ENCODE measurements around the gene DENND2A.
"Not testable (repeated sequence)": the region's sequence is repeated elsewhere in the genome, so short reads cannot be mapped to it uniquely, and the experiment has no call there.

The DENND2A gene

DNA sequence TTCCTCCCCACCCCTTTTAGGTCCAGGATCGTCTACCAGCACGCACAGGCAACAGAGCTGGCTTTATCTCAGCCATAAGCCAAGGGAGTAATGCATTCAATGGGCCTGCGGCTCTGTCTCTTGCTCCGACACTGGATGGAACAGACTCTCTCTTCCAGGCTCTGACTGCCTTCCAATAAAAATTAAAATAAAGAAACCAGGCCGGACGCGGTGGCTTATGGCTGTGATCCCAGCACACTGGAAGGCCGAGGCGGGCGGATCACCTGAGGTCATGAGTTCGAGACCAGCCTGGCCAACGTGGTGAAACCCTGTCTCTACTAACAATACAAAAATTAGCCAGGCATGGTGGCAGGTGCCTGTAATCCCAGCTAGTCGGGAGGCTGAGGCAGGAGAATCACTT is 4.1 kb upstream of the DENND2A start:
- not testable (repeated sequence) for H3K9me3 Mint-ChIP-seq, H3K4me3 Mint-ChIP-seq, H3K36me3 Mint-ChIP-seq, H3K27ac Mint-ChIP-seq, ATAC-seq
- peaks cover 24% of the 10 kb centered on the region for H3K4me1 Mint-ChIP-seq
- H3K27me3 Mint-ChIP-seq, result peaks cover 42% of the 10 kb centered on the region

DNA sequence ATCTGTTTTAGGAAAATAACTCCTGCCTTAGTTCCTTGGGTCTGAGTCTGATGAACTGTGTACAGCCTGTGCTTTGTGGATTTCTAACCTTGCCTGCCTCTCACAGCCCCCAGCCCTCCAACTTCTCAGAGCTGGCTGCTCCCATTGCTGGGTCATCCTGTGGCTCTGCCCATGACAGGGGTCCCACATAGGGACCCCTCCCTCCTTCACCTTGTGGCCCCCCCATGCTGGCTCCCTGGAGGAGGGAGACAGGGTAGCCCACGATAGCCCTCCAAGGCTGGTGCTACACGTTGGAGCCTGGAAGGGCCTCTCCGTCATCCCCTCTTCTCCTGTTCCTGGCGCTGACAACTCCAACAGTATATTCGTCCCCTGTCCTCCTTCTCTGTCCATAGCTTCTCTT is 2.8 kb upstream of the DENND2A start:
- Mint-ChIP-seq H3K27ac (peak overlapping the region; percentile 18), H3K36me3 (no peaks in the 10 kb centered on the region), H3K4me3 (no peak overlapping the region), H3K27me3 (peaks cover 55% of the 10 kb centered on the region), H3K9me3 (no peaks in the 10 kb centered on the region), H3K4me1 (peaks cover 31% of the 10 kb centered on the region)
- no peak for ATAC-seq

DNA sequence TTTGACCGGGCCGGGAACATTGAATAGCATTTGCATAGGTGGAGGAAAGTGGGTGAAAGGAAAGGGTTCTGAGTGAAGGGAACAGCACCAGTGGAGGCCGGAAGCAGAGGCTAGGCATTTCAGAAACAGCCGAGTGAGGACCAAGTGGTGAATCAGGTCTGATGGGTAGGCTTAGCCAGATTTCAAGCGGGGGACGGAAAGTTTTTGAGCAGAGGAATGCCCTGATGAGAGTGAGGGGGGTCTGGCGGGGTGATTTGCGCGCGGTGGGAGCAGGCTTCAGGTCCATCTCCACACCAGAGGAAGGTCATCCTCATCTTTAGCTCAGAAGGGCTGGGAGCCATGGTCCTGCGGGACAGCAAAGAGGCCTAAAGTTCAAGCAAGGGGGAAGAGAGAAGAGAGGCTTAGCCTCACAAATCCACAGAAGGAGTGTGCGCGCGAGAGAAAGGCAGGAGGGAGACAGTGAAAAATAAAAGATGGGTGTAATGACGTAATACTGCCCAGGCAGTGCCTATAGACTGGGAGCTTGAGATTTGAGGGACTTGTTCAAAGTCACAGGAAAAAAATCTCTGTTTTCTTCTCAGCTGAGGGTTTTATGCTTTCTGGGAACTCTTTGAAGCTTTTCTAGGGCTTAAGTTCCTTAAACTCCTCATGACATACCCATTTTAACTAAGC is 1.0 kb upstream of the DENND2A start:
- H3K36me3 Mint-ChIP-seq, result no peaks in the 10 kb centered on the region
- no peak overlapping the region for H3K27ac Mint-ChIP-seq
- no peak for ATAC-seq
- H3K4me3 Mint-ChIP-seq, result no peak overlapping the region
- peaks cover 72% of the 10 kb centered on the region for H3K27me3 Mint-ChIP-seq
- H3K4me1 Mint-ChIP-seq, result peaks cover 24% of the 10 kb centered on the region
- H3K9me3 Mint-ChIP-seq, result no peaks in the 10 kb centered on the region

DNA sequence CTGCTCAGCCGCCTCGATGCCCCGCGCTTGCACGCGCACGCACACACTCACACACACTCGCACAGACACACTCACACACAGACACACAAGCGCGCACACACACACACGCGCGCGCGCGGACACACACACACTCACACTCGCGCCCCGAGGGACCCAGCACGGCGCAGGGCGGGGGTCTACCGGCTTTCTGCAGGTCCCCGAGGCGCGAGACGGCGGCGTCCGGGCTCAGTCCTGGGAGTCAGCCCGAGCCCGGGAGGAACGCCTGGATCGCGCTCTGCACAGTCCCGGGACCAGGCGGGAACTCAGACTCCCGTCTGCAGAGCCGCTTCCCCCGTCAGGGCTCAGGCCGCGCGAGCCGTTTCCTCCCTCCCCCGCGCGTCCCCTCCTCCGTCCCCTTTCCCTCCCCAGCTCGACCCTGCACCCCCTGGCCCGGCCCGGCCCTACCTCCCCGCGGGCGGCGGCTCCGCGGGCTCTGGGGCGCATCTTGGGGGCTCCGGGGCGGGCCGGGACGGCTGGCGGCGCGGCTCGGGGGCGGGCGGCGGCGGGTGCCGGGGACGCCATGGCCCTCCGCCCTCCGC is 464 bp downstream of the DENND2A start:
- Mint-ChIP-seq H3K27me3 (peaks cover 81% of the 10 kb centered on the region), H3K9me3 (no peaks in the 10 kb centered on the region), H3K27ac (no peak overlapping the region), H3K36me3 (no peaks in the 10 kb centered on the region), H3K4me1 (peaks cover 22% of the 10 kb centered on the region), H3K4me3 (peak overlapping the region; percentile 81)
- peak; percentile 53 for ATAC-seq

DNA sequence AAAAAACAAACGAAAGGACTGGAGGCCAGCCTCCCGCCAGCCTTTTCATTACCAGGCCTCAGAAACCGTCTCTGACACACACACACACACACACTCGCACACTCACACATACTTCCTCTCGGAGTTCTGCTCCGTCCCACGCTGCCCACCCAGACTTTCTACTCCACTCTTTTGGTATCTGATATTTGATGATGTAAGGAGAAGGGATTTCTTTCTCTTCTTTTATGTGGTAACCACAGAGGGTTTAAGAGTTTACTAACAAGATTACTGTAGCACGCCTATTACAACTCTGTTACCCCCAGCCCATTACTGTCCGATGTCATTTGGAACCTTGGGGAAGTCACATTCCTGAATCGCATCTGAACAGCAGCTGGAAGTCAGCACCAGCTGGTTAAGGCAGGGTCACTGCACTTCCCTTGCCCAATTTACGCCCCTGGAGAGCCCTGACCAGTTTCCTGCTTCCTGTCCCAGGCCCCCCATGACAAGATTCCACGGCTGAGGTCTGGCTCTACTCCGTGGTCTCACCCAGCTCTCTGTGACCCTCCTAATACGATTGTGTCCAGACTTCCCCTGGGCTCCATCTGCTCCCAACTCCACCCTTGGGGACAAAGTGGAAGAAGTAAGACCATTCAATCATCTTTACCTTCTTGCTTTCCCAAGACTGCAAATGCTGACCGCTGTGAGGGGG is 1.1 kb downstream of the DENND2A start:
- Mint-ChIP-seq H3K36me3 (no peaks in the 10 kb centered on the region), H3K4me1 (peaks cover 22% of the 10 kb centered on the region), H3K27me3 (peaks cover 75% of the 10 kb centered on the region), H3K9me3 (no peaks in the 10 kb centered on the region), H3K27ac (no peak overlapping the region), H3K4me3 (peak overlapping the region; percentile 81)
- ATAC-seq, result no peak

DNA sequence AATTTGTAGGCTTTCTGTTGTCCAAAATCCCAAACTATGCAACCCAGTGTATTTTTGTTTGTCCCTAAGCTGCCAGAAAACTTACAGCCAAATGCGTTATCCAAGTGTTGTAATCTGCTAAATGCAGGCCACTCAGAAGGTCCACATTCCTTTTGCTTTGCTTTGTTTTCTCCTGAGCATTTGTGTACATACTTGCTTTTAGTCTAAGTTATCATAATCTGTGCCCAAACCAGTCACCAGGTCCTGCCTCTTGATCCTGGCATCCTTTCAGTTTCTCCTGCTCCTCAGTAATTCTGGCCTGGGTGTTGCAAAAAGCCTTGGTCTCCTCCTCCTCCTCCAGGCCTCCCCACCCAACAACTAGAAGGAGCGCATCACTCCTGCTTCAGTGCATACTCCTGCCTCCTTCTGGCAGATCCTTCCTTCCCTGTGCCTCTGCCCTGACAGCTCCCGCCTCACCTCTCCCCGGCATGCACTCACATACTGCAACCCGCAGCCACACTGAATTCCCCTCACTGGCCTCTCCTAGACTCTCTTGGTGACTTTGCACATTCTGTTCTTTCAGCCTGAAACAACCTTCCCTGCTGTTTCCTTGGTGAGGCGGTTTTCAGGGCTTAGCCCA is 2.3 kb downstream of the DENND2A start:
- Mint-ChIP-seq H3K27ac (no peak overlapping the region), H3K4me3 (no peak overlapping the region), H3K36me3 (no peaks in the 10 kb centered on the region), H3K9me3 (no peaks in the 10 kb centered on the region), H3K27me3 (peaks cover 68% of the 10 kb centered on the region), H3K4me1 (peaks cover 22% of the 10 kb centered on the region)
- ATAC-seq, result no peak

DNA sequence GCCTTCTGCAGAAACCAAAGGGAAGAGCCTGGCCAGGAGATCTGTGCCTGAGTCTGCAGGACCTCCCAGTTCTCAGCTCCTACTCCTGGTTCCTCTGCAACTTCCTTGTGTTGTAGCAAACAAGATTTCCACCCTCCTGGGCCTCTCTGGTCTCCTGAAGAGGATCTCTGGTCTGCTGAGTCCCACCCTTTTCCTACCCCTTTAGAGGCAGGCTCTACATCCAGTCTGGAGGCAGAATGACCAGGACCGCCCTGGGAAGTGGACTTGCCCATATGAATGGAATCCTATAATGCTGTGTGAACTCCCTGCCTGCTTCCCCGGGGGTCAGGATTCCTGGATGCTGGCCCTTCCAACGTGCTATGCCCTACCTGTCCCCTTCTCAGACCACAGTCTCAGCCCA is 3.2 kb downstream of the DENND2A start:
- H3K4me3 Mint-ChIP-seq, result no peak overlapping the region
- peaks cover 22% of the 10 kb centered on the region for H3K4me1 Mint-ChIP-seq
- H3K36me3 Mint-ChIP-seq, result no peaks in the 10 kb centered on the region
- H3K27me3 Mint-ChIP-seq, result peaks cover 68% of the 10 kb centered on the region
- ATAC-seq, result no peak
- no peak overlapping the region for H3K27ac Mint-ChIP-seq
- no peaks in the 10 kb centered on the region for H3K9me3 Mint-ChIP-seq

DNA sequence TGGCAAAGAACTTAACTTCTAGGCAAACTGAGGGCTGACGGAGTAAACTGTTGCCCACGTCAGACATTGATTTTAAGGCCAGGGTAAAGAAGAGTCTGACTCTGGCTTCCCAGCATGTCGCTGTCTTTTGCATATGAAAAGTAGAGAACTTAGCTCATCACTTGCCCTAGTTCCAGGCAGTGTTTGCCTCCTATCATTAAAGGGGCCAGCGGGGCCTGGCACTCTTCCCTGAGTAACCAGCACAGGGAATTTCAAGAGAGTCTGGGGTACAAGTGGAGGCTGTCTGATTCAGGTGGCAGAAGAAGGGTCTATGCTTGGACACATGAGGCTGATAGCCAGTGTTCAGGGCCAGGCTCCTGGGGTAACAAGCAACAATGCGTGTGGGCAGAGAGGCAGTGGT is 4.8 kb downstream of the DENND2A start:
- H3K4me3 Mint-ChIP-seq, result no peak overlapping the region
- peaks cover 12% of the 10 kb centered on the region for H3K4me1 Mint-ChIP-seq
- no peak for ATAC-seq
- no peaks in the 10 kb centered on the region for H3K36me3 Mint-ChIP-seq
- H3K27me3 Mint-ChIP-seq, result peaks cover 55% of the 10 kb centered on the region
- no peaks in the 10 kb centered on the region for H3K9me3 Mint-ChIP-seq
- H3K27ac Mint-ChIP-seq, result no peak overlapping the region

DNA sequence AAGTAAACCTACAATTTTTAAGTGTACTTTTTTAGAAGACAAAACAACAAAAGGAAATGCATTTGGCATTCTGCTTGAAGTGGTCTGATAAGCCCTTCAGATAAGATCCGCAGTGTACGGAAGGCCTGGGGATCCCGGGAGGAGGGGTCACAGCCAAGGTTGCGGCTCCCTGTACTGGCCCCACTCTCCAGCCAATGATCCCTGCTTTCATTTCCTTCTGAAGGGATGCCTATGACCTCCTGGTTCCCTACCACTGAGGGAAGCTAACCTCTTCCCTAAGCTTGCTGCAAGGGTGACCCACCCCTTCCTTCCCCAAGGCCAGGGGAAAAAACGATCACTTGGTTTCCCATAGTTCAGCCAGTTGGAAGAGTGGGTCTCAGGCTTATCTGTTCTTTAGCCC is 5.3 kb downstream of the DENND2A start:
- Mint-ChIP-seq H3K27me3 (peaks cover 54% of the 10 kb centered on the region), H3K9me3 (no peaks in the 10 kb centered on the region), H3K36me3 (no peaks in the 10 kb centered on the region), H3K27ac (no peak overlapping the region), H3K4me1 (peaks cover 12% of the 10 kb centered on the region), H3K4me3 (no peak overlapping the region)
- no peak for ATAC-seq

DNA sequence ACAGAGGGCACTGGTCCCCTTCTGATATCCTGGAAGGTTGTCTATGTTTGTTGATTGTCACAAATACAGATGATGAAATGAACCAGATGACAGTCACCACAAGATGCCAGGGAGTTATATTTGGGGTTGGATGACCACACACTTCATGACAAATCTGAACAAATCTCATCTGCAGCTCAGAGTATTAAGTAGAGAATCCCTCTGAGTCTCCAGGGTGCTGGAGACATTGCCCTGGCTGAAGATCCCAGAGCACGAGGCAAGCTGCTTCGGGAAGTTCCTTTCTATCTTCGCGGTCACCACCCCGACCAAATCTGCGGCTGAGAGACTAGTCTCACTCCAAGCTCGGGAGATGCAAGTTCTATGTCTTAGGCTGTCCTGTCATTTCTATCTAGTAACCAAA is 9.0 kb downstream of the DENND2A start:
- peaks cover 28% of the 10 kb centered on the region for H3K27me3 Mint-ChIP-seq
- ATAC-seq, result no peak
- H3K4me3 Mint-ChIP-seq, result no peak overlapping the region
- H3K4me1 Mint-ChIP-seq, result no peaks in the 10 kb centered on the region
- H3K36me3 Mint-ChIP-seq, result no peaks in the 10 kb centered on the region
- no peak overlapping the region for H3K27ac Mint-ChIP-seq
- H3K9me3 Mint-ChIP-seq, result no peaks in the 10 kb centered on the region

DNA sequence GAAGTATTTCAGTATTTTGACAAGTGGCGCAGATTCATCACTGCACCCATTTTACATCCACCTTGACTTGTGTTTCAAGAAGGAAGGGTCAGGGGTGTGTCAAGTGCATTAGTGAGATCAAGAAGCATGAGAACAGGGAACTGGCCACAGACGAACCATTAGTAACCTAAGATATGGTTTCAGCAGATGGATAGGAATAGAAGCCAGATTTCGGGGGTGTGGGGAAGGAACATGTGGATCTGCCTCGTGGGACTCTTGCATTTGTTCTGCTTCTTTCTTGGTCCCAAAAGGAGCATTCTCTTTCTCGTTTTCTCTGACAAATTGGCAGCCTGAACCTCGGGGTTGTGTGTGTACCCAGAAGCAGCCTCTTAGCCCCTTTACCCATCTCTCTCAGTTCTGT is 9.6 kb downstream of the DENND2A start:
- H3K9me3 Mint-ChIP-seq, result no peaks in the 10 kb centered on the region
- H3K27me3 Mint-ChIP-seq, result peaks cover 23% of the 10 kb centered on the region
- no peak overlapping the region for H3K27ac Mint-ChIP-seq
- H3K36me3 Mint-ChIP-seq, result no peaks in the 10 kb centered on the region
- no peak overlapping the region for H3K4me3 Mint-ChIP-seq
- no peaks in the 10 kb centered on the region for H3K4me1 Mint-ChIP-seq
- ATAC-seq, result no peak

DNA sequence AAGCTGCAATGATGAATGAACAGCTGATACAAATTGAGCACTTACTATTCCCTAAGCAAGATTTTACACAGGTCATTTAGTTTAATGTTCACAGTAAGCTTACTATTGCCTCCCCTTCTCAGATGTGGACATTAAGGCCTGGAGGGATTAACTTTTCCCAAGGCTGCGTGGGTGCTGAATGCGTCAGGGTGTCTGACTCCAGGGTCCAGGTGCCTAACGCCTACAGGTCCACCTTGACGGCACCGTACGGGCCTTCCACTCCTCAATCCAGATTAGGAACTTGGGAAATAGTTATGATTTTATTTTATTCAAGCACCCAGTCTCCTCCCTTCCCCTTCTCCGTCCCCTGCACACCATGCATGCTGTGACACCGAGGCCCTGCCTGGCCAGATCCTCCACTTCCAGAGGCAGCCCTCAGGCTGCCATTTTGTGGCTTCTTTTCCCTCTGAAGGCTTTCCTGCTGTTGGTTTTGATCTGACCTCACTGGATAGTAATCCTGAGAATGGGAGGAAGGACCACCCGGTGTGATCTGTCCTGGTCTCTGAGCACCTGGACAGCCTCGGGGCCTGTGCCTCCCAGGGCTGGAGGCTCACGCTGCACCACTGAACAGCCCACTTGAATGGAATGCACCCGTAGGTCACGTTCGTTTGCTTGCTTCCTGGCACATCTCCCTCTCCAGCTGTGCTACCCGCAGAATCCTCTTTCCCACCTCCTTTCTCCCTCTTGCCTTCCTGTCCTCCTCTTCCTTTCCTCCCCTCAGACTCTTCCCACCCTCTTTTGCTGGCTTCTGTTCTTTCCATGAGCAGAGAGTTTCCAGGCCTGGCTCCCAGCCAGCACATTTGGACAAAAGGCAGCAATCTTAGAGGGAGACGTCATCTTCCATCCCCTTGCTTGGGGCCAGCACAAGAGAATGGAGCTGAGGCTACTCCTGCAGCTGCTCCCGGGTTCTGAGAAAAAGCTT is 14.4 kb downstream of the DENND2A start:
- Mint-ChIP-seq H3K36me3 (no peaks in the 10 kb centered on the region), H3K27ac (no peak overlapping the region), H3K4me3 (no peak overlapping the region), H3K9me3 (no peaks in the 10 kb centered on the region), H3K4me1 (no peaks in the 10 kb centered on the region), H3K27me3 (peaks cover 20% of the 10 kb centered on the region)
- ATAC-seq, result no peak

DNA sequence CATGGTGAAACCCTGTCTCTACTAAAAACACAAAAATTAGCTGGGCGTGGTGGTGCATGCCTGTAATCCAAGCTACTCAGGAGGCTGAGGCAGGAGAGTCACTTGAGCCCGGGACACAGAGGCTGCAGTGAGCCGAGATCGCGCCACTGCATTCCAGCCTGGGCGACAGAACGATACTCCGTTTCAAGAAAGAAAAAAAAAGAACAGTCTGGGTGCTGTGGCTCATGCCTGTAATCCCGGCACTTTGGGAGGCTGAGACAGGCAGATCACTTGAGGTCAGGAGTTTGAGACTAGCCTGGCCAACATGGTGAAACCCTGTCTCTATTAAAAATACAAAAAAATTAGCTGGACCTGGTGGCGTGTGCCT is 15.4 kb downstream of the DENND2A start:
- peaks cover 20% of the 10 kb centered on the region for H3K27me3 Mint-ChIP-seq
- ATAC-seq, H3K9me3 Mint-ChIP-seq, H3K36me3 Mint-ChIP-seq, H3K4me1 Mint-ChIP-seq, H3K4me3 Mint-ChIP-seq, H3K27ac Mint-ChIP-seq: not testable (repeated sequence)

DNA sequence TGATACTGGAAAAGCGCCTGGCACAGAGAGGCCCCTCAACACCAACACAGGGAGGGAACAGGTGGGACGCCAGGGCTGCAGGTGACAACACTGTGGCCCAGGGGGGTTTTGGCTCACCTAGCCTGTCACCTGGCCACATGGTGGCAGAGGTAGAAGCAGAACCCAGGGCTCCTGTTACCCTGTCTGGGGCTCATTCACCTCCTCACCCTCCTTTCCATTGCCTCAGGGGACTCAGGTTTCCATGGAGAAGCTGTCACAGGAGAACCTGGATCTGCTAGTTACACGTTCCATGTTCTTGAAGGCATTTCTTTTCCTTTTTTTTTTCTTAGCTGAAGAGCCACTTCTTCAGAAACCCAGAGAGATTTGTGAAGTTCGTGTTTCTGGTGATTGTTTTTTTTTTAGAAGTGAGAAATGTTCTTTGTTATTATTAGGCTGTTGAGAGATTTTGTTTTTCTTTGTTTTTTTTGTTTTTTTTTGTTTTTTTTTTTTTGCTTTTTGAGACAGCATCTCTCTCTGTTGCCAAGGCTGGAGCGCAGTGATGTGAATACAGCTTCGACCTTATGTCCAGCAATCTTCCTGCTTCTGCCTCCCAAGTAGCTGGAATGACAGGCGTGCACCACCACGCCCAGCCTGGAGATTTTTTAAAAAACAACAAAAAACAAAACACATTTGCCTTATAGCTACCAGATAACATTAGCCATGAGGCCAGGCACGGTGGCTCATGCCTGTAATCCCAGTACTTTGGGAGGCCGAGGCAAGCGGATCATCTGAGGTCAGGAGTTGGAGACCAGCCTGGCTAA is 16.0 kb downstream of the DENND2A start:
- no peaks in the 10 kb centered on the region for H3K4me1 Mint-ChIP-seq

More for the DNA sequence above, 16.0 kb downstream of the DENND2A start:
- no peak for ATAC-seq
- H3K4me3 Mint-ChIP-seq, result no peak overlapping the region
- no peaks in the 10 kb centered on the region for H3K36me3 Mint-ChIP-seq
- peaks cover 19% of the 10 kb centered on the region for H3K27me3 Mint-ChIP-seq
- H3K27ac Mint-ChIP-seq, result no peak overlapping the region
- no peaks in the 10 kb centered on the region for H3K9me3 Mint-ChIP-seq
